Measurements from ENCODE around the gene AUNIP. TPM values are rescaled to one million over a fixed set of nuclear protein-coding genes. Genes with fewer than 3 reads are reported as not detected.

AUNIP gene
- total RNA-seq, 2 donors from 2014 or later = 0.53 TPM; not detected in 1

DNA sequence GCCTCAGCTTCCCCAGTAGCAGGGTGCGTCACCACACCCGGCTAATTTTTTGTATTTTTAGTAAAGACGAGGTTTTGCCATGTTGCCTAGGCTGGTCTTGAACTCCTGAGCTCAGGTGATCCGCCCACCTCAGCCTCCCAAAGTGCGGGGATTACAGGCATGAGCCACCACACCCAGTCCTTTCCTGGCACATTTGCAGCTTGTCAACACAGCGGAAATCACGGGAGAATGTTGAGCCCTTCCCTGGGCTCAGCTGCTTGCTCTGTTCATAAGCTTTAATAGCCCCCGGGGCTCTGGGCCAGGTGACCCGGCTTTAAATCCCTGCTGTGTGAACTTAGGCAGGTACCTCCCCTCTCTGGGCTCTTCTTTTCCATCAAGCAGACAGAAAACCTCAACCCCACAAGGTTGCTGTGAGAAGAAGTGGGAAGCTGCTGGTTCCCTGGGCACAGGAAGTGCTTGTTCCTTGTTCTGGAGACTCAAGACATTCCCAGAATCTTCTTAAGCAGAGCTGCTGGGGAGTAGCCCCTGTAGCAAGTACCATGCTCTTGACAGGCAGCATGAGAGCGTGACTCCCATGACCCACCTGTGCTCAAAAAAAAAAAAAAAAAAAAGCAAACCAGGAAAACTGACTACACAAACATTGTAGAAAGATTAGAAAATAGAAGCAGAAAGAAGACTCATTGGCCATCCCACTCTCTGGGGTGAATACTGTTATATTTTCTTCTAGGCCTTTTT is 73.8 kb downstream of the AUNIP start:
- ATAC-seq (no peak), DNase-seq (no peak)
- intact Hi-C loops (cut with DNase I) = no loop called here

DNA sequence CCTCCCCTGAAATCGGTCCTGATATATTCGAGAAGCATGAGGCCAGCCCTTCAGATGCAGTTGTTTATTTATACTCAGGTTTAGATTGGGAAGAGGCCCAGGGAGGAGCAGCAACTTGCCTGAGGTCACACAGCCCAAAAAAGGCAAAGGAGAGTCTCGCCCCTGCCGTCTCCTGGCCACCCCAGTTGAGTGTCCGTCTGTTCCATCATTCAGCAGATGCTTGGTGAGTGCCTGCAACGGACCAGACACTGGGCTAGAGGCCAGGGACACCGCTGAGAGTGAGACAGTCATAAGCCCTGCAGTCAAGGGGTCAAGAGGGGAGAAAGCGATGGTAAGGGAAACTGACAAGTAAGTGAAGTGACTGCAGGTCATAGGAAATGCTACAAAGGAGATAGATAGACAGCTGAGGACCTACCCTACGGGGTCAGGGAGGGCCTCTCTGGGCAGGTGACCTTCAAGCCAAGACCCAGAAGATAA is 74.6 kb downstream of the AUNIP start:
- intact Hi-C loops (cut with DNase I) = no loop called here
- peak; percentile 81 for DNase-seq
- ATAC-seq = peak; percentile 88 to 91

Small RNAs within 50 kb of the gene (microRNA-seq; reads per million reads assigned to microRNA genes)
- gene MIR3917 = 0 reads per million in 2 donors

Other genes with a start within 250 kb of the AUNIP start
- 10 to 100 TPM; 11.0 to 14.8 TPM for gene MAN1C1, start 242.7 kb downstream of the AUNIP start, total RNA-seq
- 10 to 100 TPM; 43.9 to 50.7 TPM for gene SELENON, start 59.3 kb downstream of the AUNIP start, total RNA-seq
- gene MTFR1L, start 39.5 kb downstream of the AUNIP start, total RNA-seq = 100 to 1,000 TPM; 126 to 139 TPM
- 1 to 10 TPM; 3.2 to 3.3 TPM for gene PAQR7, start 16.3 kb upstream of the AUNIP start, total RNA-seq
- 10 to 100 TPM; 13.9 to 27.4 TPM for gene STMN1, start 47.0 kb upstream of the AUNIP start, total RNA-seq
- 1 to 10 TPM; 5.5 to 6.8 TPM for gene PAFAH2, start 138.6 kb upstream of the AUNIP start, total RNA-seq
- gene EXTL1, start 162.3 kb upstream of the AUNIP start, total RNA-seq = 1 to 10 TPM; 1.3 to 3.2 TPM
- gene SLC30A2, start 186.7 kb upstream of the AUNIP start, total RNA-seq = 1 to 10 TPM in 1 of 2 donors, under 1 TPM in 1; 0.32 to 1.0 TPM
- gene TRIM63, start 208.2 kb upstream of the AUNIP start, total RNA-seq = 100 to 1,000 TPM; 101 to 219 TPM